ENCODE data around the gene CRACDL. TPM values are rescaled to one million over a fixed set of nuclear protein-coding genes. Genes with fewer than 3 reads are reported as not detected.

CRACDL gene
- polyA plus RNA-seq, 1 of the 3 experiments (the other 2 are of a cell fraction) = not detected

- ChIA-PET CTCF (no interaction called here), POLR2A (no interaction called here)
- no peaks in the 10 kb centered on the region for H3K79me2 ChIP-seq (ENCODE audit: insufficient read depth)
- no peak overlapping the region for H3K4me2 ChIP-seq
- no peaks in the 10 kb centered on the region for H3K36me3 ChIP-seq (replicated peaks in 1 of 2; ENCODE audit: control insufficient read depth in 1 of 2, insufficient read depth in 2 of 2, low read length in 1 of 2)
- no peak for TF ChIP-seq TCF12 (IDR thresholded peaks at IDR 0.05)
- TF ChIP-seq RAD21 (IDR thresholded peaks at IDR 0.05; ENCODE audit: low read length) = no peak
- TF ChIP-seq CTCF (IDR thresholded peaks at IDR 0.05) = no peak
- TF ChIP-seq, protein P1, sequence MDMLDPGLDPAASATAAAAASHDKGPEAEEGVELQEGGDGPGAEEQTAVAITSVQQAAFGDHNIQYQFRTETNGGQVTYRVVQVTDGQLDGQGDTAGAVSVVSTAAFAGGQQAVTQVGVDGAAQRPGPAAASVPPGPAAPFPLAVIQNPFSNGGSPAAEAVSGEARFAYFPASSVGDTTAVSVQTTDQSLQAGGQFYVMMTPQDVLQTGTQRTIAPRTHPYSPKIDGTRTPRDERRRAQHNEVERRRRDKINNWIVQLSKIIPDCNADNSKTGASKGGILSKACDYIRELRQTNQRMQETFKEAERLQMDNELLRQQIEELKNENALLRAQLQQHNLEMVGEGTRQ (IDR thresholded peaks at IDR 0.05; ENCODE audit: borderline replicate concordance, low read depth, low read length) = no peak
- no peak for TF ChIP-seq MAX (IDR thresholded peaks at IDR 0.05; ENCODE audit: low read depth)
- no peak for TF ChIP-seq CHD2 (IDR thresholded peaks at IDR 0.05; ENCODE audit: low read length, partially characterized antibody)
- no peak for TF ChIP-seq RXRA (IDR thresholded peaks at IDR 0.05; ENCODE audit: borderline replicate concordance, low read depth)
- no peak for TF ChIP-seq GABPA (IDR thresholded peaks at IDR 0.05; ENCODE audit: low read depth)
- no peak for TF ChIP-seq NFIC (IDR thresholded peaks at IDR 0.05; ENCODE audit: borderline replicate concordance)
- TF ChIP-seq, protein P2, sequence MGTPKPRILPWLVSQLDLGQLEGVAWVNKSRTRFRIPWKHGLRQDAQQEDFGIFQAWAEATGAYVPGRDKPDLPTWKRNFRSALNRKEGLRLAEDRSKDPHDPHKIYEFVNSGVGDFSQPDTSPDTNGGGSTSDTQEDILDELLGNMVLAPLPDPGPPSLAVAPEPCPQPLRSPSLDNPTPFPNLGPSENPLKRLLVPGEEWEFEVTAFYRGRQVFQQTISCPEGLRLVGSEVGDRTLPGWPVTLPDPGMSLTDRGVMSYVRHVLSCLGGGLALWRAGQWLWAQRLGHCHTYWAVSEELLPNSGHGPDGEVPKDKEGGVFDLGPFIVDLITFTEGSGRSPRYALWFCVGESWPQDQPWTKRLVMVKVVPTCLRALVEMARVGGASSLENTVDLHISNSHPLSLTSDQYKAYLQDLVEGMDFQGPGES (IDR thresholded peaks at IDR 0.05; ENCODE audit: low read depth, low read length) = no peak
- TF ChIP-seq FOXM1 (IDR thresholded peaks at IDR 0.05; ENCODE audit: low read depth) = no peak
- no peak for TF ChIP-seq USF1 (IDR thresholded peaks at IDR 0.05; ENCODE audit: borderline replicate concordance, low read depth)
- no peak for TF ChIP-seq MXI1 (IDR thresholded peaks at IDR 0.05; ENCODE audit: low read depth, low read length)
- no peak for TF ChIP-seq FOXJ3 (CRISPR knock-in tag; IDR thresholded peaks at IDR 0.05)
- TF ChIP-seq RCOR1 (IDR thresholded peaks at IDR 0.05; ENCODE audit: low read length) = no peak
- TF ChIP-seq SIN3A (IDR thresholded peaks at IDR 0.05; ENCODE audit: borderline replicate concordance, low read depth, low read length) = no peak
- TF ChIP-seq EZH2phosphoT487 (IDR thresholded peaks at IDR 0.05; ENCODE audit: borderline replicate concordance, low read depth) = no peak
- no peak for TF ChIP-seq RFX5 (IDR thresholded peaks at IDR 0.05; ENCODE audit: low read length)
- no peak for TF ChIP-seq SMC3 (IDR thresholded peaks at IDR 0.05; ENCODE audit: low read depth, low read length)
- DNase-seq = no peak
- no peaks in the 10 kb centered on the region for H3F3A ChIP-seq (replicated peaks; ENCODE audit: insufficient read depth)
- no peaks in the 10 kb centered on the region for H3K27me3 ChIP-seq (ENCODE audit: insufficient read depth)
- no peak overlapping the region for H2AFZ ChIP-seq (ENCODE audit: low read depth)
- no peaks in the 10 kb centered on the region for H3K9me2 ChIP-seq
- H3K4me1 ChIP-seq (ENCODE audit: control insufficient read depth in 1 of 2, insufficient read depth in 2 of 2, low read depth in 1 of 2, low read length in 1 of 2) = peaks cover 0 to 8% of the 10 kb centered on the region in 2 experiments; a peak in 1 of 4 replicates
- H3K4me3 ChIP-seq (ENCODE audit: low read depth in 2 of 2, low read length in 1 of 2) = no peak overlapping the region
- H3K9ac ChIP-seq = no peak overlapping the region
- no peaks in the 10 kb centered on the region for H4K20me1 ChIP-seq (ENCODE audit: insufficient read depth)
- H3K9me3 ChIP-seq = no peaks in the 10 kb centered on the region
- WGBS (ENCODE audit: low lambda C conversion rate) = 79% methylated on average over 14 of the region's 14 CpGs
- no peak overlapping the region; a peak in 1 of 4 replicates for H3K27ac ChIP-seq (ENCODE audit: low read depth in 2 of 2, low read length in 1 of 2)
Measured at GRCh38 chr2:98875081-98875728, 60.8 kb downstream of the CRACDL start.

Data from SK-N-SH (cell line).